RWPE2 (cell line): ENCODE results near the gene SLC18A3.

Experiments
- ATAC-seq: fragments of 200-7000 bp; cut with Tn5 transposase; 3 replicates; pipeline ENCODE4 v1.9.1; 2021; ENCODE audit warnings: low read depth
- DNase-seq: peaks from one replicate; pipeline ENCODE4 v3.0.0-alpha.2; 2020; ENCODE audit warnings: low spot score
- H3K27ac ChIP-seq: fragments of 450-650 bp; 2 replicates; pipeline ENCODE4 v1.5.1; 2017; ENCODE audit warnings: mild to moderate bottlenecking; ENCODE audit not compliant: poor library complexity, severe bottlenecking
- H3K27me3 ChIP-seq: fragments of 250-450 bp; sonication (Bioruptor Pico); 2 replicates; pipeline ENCODE4 v1.5.1; 2021; ENCODE audit warnings: mild to moderate bottlenecking, moderate library complexity; ENCODE audit not compliant: insufficient read depth, poor library complexity, severe bottlenecking
- H3K36me3 ChIP-seq: fragments of 250-450 bp; sonication (Bioruptor Pico); 2 replicates; pipeline ENCODE4 v1.5.1; 2020; ENCODE audit warnings: low read depth, mild to moderate bottlenecking, moderate library complexity
- H3K4me1 ChIP-seq: fragments of 250-450 bp; sonication (Bioruptor Pico); 2 replicates; pipeline ENCODE4 v1.5.1; 2021; ENCODE audit warnings: mild to moderate bottlenecking, moderate library complexity; ENCODE audit not compliant: insufficient read depth, poor library complexity, severe bottlenecking
- H3K4me3 ChIP-seq: fragments of 250-450 bp; sonication (Bioruptor Pico); 2 replicates; pipeline ENCODE4 v1.5.1; 2021; ENCODE audit warnings: mild to moderate bottlenecking, moderate library complexity; ENCODE audit not compliant: severe bottlenecking
- H3K9me3 ChIP-seq: fragments of 250-450 bp; sonication (Bioruptor Pico); 2 replicates; pipeline ENCODE4 v1.5.1; 2021; ENCODE audit warnings: mild to moderate bottlenecking, moderate library complexity; ENCODE audit not compliant: severe bottlenecking
- CTCF ChIP-seq: fragments of 450-650 bp; IDR thresholded peaks from one replicate; pipeline ENCODE4 v1.5.1; 2017; ENCODE audit warnings: mild to moderate bottlenecking, moderate library complexity; ENCODE audit not compliant: poor library complexity, severe bottlenecking

Gene SLC18A3

GRCh38 chr10:49643241-49644034, 33.3 kb downstream of the SLC18A3 start:
- DNase-seq (peak; percentile 46), ATAC-seq (no peak)
- Histone ChIP-seq H3K36me3 (no peaks in the 10 kb centered on the region), H3K27ac (no peak overlapping the region), H3K4me1 (no peaks in the 10 kb centered on the region), H3K4me3 (no peak overlapping the region), H3K9me3 (no peaks in the 10 kb centered on the region), H3K27me3 (peaks cover 16% of the 10 kb centered on the region)
- no peak for TF ChIP-seq CTCF

- no peak for TF ChIP-seq CTCF
- Histone ChIP-seq H3K36me3 (no peaks in the 10 kb centered on the region), H3K27ac (no peak overlapping the region), H3K27me3 (peaks cover 9% of the 10 kb centered on the region), H3K9me3 (no peaks in the 10 kb centered on the region), H3K4me1 (no peaks in the 10 kb centered on the region), H3K4me3 (no peak overlapping the region)
- DNase-seq (peak; percentile 38), ATAC-seq (no peak)
These were observed 34.0 kb downstream of the SLC18A3 start for GRCh38 chr10:49644035-49644646.

GRCh38 chr10:49645417-49645816, 35.3 kb downstream of the SLC18A3 start:
- Histone ChIP-seq H3K27ac (no peak overlapping the region), H3K9me3 (no peaks in the 10 kb centered on the region), H3K4me1 (no peaks in the 10 kb centered on the region), H3K36me3 (no peaks in the 10 kb centered on the region), H3K27me3 (peaks cover 4% of the 10 kb centered on the region), H3K4me3 (no peak overlapping the region)
- peak; percentile 11 for DNase-seq
- no peak for ATAC-seq
- TF ChIP-seq CTCF = no peak

GRCh38 chr10:49645871-49646870, 36.1 kb downstream of the SLC18A3 start:
- TF ChIP-seq CTCF = no peak
- Histone ChIP-seq H3K27ac (no peak overlapping the region), H3K9me3 (no peaks in the 10 kb centered on the region), H3K36me3 (no peaks in the 10 kb centered on the region), H3K27me3 (no peaks in the 10 kb centered on the region), H3K4me1 (no peaks in the 10 kb centered on the region), H3K4me3 (no peak overlapping the region)
- DNase-seq (peak; percentile 45), ATAC-seq (no peak)
